ENCODE measurements around the gene IFNA13. TPM values are rescaled to one million over a fixed set of nuclear protein-coding genes. Genes with fewer than 3 reads are reported as not detected.
"Not testable (repeated sequence)": the region's sequence is repeated elsewhere in the genome, so short reads cannot be mapped to it uniquely, and the experiment has no call there.

Gene IFNA13
- total RNA-seq, result not detected

- no peak for FAIRE-seq
- no peak for DNase-seq (ENCODE audit: low spot score in 2 of 2)
Observed at GRCh38 chr9:21367957-21368356, at the start of gene IFNA13. TSS of gene IFNA13 (minus strand) at chr9:21368057. CDS start at chr9:21368010, 47 bp downstream.

- FAIRE-seq, result no peak
- DNase-seq (ENCODE audit: low spot score in 2 of 2), result no peak
Observed at GRCh38 chr9:21415493-21416267, 47.8 kb upstream of the IFNA13 start.

- no peak for FAIRE-seq
Observed at GRCh38 chr9:21414220-21414940, 46.5 kb upstream of the IFNA13 start.

GRCh38 chr9:21413624-21414023 lies 45.8 kb upstream of the IFNA13 start:
- no peak for DNase-seq (ENCODE audit: low spot score in 2 of 2)
- FAIRE-seq, result no peak

More at GRCh38 chr9:21414220-21414940, 46.5 kb upstream of the IFNA13 start:
- DNase-seq (ENCODE audit: low spot score in 2 of 2), result no peak

- FAIRE-seq (no peak), DNase-seq (ENCODE audit: low spot score in 2 of 2) (no peak)
Observed at GRCh38 chr9:21413151-21413550, 45.3 kb upstream of the IFNA13 start.

GRCh38 chr9:21412107-21412506 lies 44.2 kb upstream of the IFNA13 start:
- no peak for FAIRE-seq

GRCh38 chr9:21408817-21409216 lies 41.0 kb upstream of the IFNA13 start, which contains the start of gene IFNA8:
TSS of gene IFNA8 (plus strand) at chr9:21409117. CDS start at chr9:21409177, 60 bp downstream.
- DNase-seq (ENCODE audit: low spot score in 2 of 2), result no peak

More at GRCh38 chr9:21412107-21412506, 44.2 kb upstream of the IFNA13 start:
- DNase-seq (ENCODE audit: low spot score in 2 of 2), result no peak

GRCh38 chr9:21404146-21404545 lies 36.3 kb upstream of the IFNA13 start:
- DNase-seq (ENCODE audit: low spot score in 2 of 2) (no peak), FAIRE-seq (no peak)

More at GRCh38 chr9:21408817-21409216, 41.0 kb upstream of the IFNA13 start, which contains the start of gene IFNA8:
- FAIRE-seq, result no peak

GRCh38 chr9:21402386-21403251 lies 34.8 kb upstream of the IFNA13 start:
- FAIRE-seq, result no peak
- peak; percentile 28 to 33 for DNase-seq (ENCODE audit: low spot score in 2 of 2)

- FAIRE-seq, result no peak
- no peak for DNase-seq (ENCODE audit: low spot score in 2 of 2)
Observed at GRCh38 chr9:21399956-21400355, 32.1 kb upstream of the IFNA13 start.

- FAIRE-seq, result no peak
- no peak for DNase-seq (ENCODE audit: low spot score in 2 of 2)
Observed at GRCh38 chr9:21398955-21399489, 31.2 kb upstream of the IFNA13 start.

- FAIRE-seq (no peak), DNase-seq (ENCODE audit: low spot score in 2 of 2) (peak in 1 of 2 donors; percentile 24)
Observed at GRCh38 chr9:21395778-21396717, 28.2 kb upstream of the IFNA13 start.

- DNase-seq (ENCODE audit: low spot score in 2 of 2), result no peak
- FAIRE-seq, result no peak
Observed at GRCh38 chr9:21392270-21392669, 24.4 kb upstream of the IFNA13 start.

- DNase-seq (ENCODE audit: low spot score in 2 of 2) (no peak), FAIRE-seq (no peak)
Observed at GRCh38 chr9:21385131-21385670, 17.3 kb upstream of the IFNA13 start, which contains the start of gene IFNA2. TSS of gene IFNA2 (minus strand) at chr9:21385398. CDS start at chr9:21385329, 69 bp downstream.

GRCh38 chr9:21383627-21384026 lies 15.8 kb upstream of the IFNA13 start:
- no peak for FAIRE-seq
- no peak for DNase-seq (ENCODE audit: low spot score in 2 of 2)

- no peak for FAIRE-seq
Observed at GRCh38 chr9:21381448-21382339, 13.8 kb upstream of the IFNA13 start.

GRCh38 chr9:21371467-21371866 lies 3.6 kb upstream of the IFNA13 start:
- not testable (repeated sequence) for DNase-seq (ENCODE audit: low spot score in 2 of 2); FAIRE-seq

More at GRCh38 chr9:21381448-21382339, 13.8 kb upstream of the IFNA13 start:
- no peak for DNase-seq (ENCODE audit: low spot score in 2 of 2)

- not testable (repeated sequence) for FAIRE-seq
Observed at GRCh38 chr9:21367169-21367568, 688 bp downstream of the IFNA13 start.

More at GRCh38 chr9:21367169-21367568, 688 bp downstream of the IFNA13 start:
- not testable (repeated sequence) for DNase-seq (ENCODE audit: low spot score in 2 of 2)
